Sigmoid colon (tissue), 7 donors: Measurements from ENCODE around the gene RAX2. TPM values are rescaled to one million over a fixed set of nuclear protein-coding genes. Genes with fewer than 3 reads are reported as not detected.

Experiments
- DNase-seq: peaks from one replicate; pipeline ENCODE4 v3.0.0-alpha.2; 2019
- H3K27ac ChIP-seq, 4 donors: fragments of 200-600 bp; sonication (generic); one replicate each; pipeline ENCODE4 v1.5.1; 2016 to 2019; ENCODE audit warnings: mild to moderate bottlenecking in 1 of 4
- H3K27me3 ChIP-seq, 3 donors: fragments of 200-600 bp; sonication (generic); one replicate each; pipeline ENCODE4 v1.5.1; 2019; ENCODE audit warnings: mild to moderate bottlenecking in 1 of 3
- H3K36me3 ChIP-seq, 4 donors: fragments of 200-600 bp; sonication (generic); one replicate each; pipeline ENCODE4 v1.5.1; 2016 to 2019
- H3K4me1 ChIP-seq, 4 donors: fragments of 200-600 bp; sonication (generic); one replicate each; pipeline ENCODE4 v1.5.1; 2017 to 2019
- H3K4me3 ChIP-seq, 4 donors: fragments of 200-600 bp; sonication (generic); one replicate each; pipeline ENCODE4 v1.5.1; 2017 to 2019; ENCODE audit warnings: mild to moderate bottlenecking in 2 of 4, moderate library complexity in 1 of 4
- H3K9me3 ChIP-seq, 4 donors: fragments of 200-600 bp in 3 of 4; sonication (generic) in 3 of 4; one replicate each; pipeline versions ENCODE4 v1.5.1 to v1.6.1; 2013 to 2019
- CTCF ChIP-seq, 4 experiments: fragments of 450-650 bp in 3 of 4; fragments of 200-600 bp in 1 of 4; IDR thresholded peaks; one replicate each; pipeline ENCODE4 v1.5.1; 2016 to 2019; ENCODE audit warnings: antibody characterized with exemption in 4 of 4, mild to moderate bottlenecking in 3 of 4, moderate library complexity in 2 of 4
- EP300 ChIP-seq, 4 donors: sonication (generic); formaldehyde crosslinking; IDR thresholded peaks; one replicate each; pipeline ENCODE4 v1.6.1; 2017; ENCODE audit warnings: antibody characterized with exemption in 4 of 4
- POLR2A ChIP-seq, 2 donors: fragments of 450-650 bp; IDR thresholded peaks; one replicate each; pipeline ENCODE4 v1.6.1; 2016; ENCODE audit warnings: antibody characterized with exemption in 2 of 2, mild to moderate bottlenecking in 2 of 2, moderate library complexity in 2 of 2
- POLR2AphosphoS5 ChIP-seq, 4 donors: sonication (generic); formaldehyde crosslinking; IDR thresholded peaks; one replicate each; pipeline ENCODE4 v1.6.1; 2017; ENCODE audit warnings: antibody characterized with exemption in 4 of 4
- WGBS, 2 donors: extraction: QIAGEN DNeasy Blood & Tissue Kit; methylation state at CpG; one replicate each; pipeline ENCODE4 v1.1.7; 2013; 5-methylcytosine and 5-hydroxymethylcytosine counted together
- intact Hi-C: fragments of 100-400 bp; cut with DNase I; formaldehyde crosslinking; loops from one replicate; pipeline ENCODE4 v1.15.1; 2023
- polyA plus RNA-seq, 3 donors: library from polyadenylated mRNA; stranded (reverse); fragments of 200-250 nt; gene quantifications; one replicate each; pipeline ENCODE4 v1.2.3, GENCODE V29; 2013
- total RNA-seq, 4 donors: library from RNA; depleted of rRNA; stranded (reverse); fragments of >200 nt; gene quantifications; one replicate each; pipeline ENCODE4 v1.1.0, GENCODE V29; 2016
- donor health status: healthy with polysubstance abuse.
- donor health status: Bipolar disorder and iron deficiency.
- donor health status: healthy.

RAX2 gene
- total and polyA plus RNA-seq, 7 donors: not detected

DNA sequence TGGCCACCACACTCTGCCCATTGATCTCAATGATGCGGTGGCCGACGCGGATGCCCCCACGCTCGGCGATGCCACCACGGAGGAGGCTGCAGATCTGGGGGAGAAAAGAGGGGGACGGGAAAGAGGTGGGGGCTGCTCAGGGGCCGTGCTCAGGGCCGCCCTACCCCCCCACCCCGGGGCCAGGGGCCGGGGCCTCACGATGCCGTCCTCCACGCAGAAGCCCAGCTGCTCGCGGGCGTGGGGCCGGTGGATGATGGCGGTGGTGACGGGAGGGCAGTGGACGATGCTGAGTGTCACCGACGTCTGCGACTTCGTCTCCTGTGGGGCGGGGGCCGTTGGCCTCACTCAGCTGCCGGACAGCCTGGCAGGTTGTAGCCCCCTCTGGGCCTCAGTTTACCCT lies 20.8 kb downstream of the RAX2 start:
- Histone ChIP-seq H3K36me3 (peaks cover 11 to 50% (median 30%) of the 10 kb centered on the region in 4 donors), H3K27ac (no peak overlapping the region), H3K27me3 (peaks cover 0 to 19% (median 0%) of the 10 kb centered on the region in 3 donors), H3K9me3 (no peaks in the 10 kb centered on the region), H3K4me1 (no peaks in the 10 kb centered on the region), H3K4me3 (no peak overlapping the region)
- intact Hi-C loops: no loop called here
- no peak for TF ChIP-seq POLR2A (IDR thresholded peaks at IDR 0.05)
- no peak for TF ChIP-seq POLR2AphosphoS5 (IDR thresholded peaks at IDR 0.05)
- TF ChIP-seq EP300 (IDR thresholded peaks at IDR 0.05): no peak
- no peak for TF ChIP-seq CTCF (IDR thresholded peaks at IDR 0.05)
- DNase-seq: no peak
- WGBS, 2 donors: 94 to 96% methylated on average over 30 of the region's 30 CpGs

DNA sequence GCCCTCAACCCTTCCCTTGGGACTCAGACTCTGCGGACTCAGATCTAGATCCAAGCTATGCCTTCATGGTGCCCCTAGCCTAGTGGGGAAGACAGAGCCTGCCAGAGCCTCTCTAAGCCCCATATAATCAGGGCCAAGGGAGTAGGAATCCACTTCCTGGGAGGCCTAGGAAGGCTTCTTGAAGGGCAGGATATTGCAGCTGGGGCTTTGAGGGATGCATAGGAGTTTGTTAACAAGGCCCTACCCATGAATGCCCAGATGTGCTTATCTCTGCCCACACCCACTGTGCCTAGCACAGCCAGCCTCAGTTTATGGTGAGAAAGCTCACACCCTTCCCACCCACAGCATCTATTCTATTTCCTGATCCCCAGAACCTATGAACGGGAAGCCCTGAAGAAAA lies 21.8 kb downstream of the RAX2 start:
- WGBS, 2 donors: 97 to 98% methylated on average over 2 of the region's 2 CpGs
- TF ChIP-seq CTCF (IDR thresholded peaks at IDR 0.05): no peak
- no peak for TF ChIP-seq POLR2A (IDR thresholded peaks at IDR 0.05)
- Histone ChIP-seq H3K27ac (no peak overlapping the region), H3K9me3 (no peaks in the 10 kb centered on the region), H3K27me3 (peaks cover 0 to 21% (median 0%) of the 10 kb centered on the region in 3 donors), H3K4me3 (no peak overlapping the region), H3K4me1 (no peaks in the 10 kb centered on the region), H3K36me3 (peaks cover 11 to 50% (median 30%) of the 10 kb centered on the region in 4 donors)
- intact Hi-C loops: no loop called here
- no peak for DNase-seq

GRCh38 chr19:3748965-3749364 lies 23.1 kb downstream of the RAX2 start:
- WGBS, 2 donors: 40 to 74% methylated on average over 8 of the region's 8 CpGs
- H3K27me3 ChIP-seq: peaks cover 0 to 21% (median 0%) of the 10 kb centered on the region in 3 donors
- H3K9me3 ChIP-seq: no peaks in the 10 kb centered on the region
- TF ChIP-seq CTCF (IDR thresholded peaks at IDR 0.05) (no peak), POLR2AphosphoS5 (IDR thresholded peaks at IDR 0.05) (no peak), POLR2A (IDR thresholded peaks at IDR 0.05) (no peak), EP300 (IDR thresholded peaks at IDR 0.05) (no peak)
- no peak for DNase-seq
- no peak overlapping the region for H3K4me3 ChIP-seq
- H3K36me3 ChIP-seq: peaks cover 11 to 46% (median 28%) of the 10 kb centered on the region in 4 donors
- no peak overlapping the region for H3K27ac ChIP-seq
- no peaks in the 10 kb centered on the region for H3K4me1 ChIP-seq
- intact Hi-C loops: no loop called here

DNA sequence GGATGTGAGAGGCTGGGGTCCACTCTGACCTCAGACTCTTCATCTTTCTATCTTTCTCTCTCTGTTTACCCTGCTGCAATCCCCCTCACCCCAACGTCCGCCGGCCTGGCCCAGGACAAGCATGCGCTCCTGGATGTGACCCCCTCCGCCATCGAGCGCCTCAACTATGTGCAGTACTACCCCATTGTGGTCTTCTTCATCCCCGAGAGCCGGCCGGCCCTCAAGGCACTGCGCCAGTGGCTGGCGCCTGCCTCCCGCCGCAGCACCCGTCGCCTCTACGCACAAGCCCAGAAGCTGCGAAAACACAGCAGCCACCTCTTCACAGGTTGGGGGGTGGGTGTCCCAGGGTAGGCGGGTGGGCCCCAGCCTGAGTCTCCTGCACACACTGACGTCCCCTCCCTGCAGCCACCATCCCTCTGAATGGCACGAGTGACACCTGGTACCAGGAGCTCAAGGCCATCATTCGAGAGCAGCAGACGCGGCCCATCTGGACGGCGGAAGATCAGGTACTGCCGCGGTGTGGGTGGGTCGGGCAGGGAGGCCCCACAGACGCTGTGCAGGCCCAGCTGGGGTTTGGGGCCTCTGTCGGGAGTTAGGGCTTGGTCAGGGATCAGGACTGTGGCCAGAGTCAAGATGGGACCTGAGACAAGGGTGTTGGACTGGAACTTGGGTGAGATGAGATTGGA lies 25.5 kb downstream of the RAX2 start:
- peaks cover 3 to 22% (median 15%) of the 10 kb centered on the region in 4 donors for H3K36me3 ChIP-seq
- WGBS, 2 donors: 77 to 89% methylated on average over 31 of the region's 31 CpGs
- intact Hi-C loops: no loop called here
- no peaks in the 10 kb centered on the region for H3K4me1 ChIP-seq
- H3K4me3 ChIP-seq: no peak overlapping the region
- no peak overlapping the region for H3K27ac ChIP-seq
- peaks cover 0 to 21% (median 0%) of the 10 kb centered on the region in 3 donors for H3K27me3 ChIP-seq
- TF ChIP-seq POLR2A (IDR thresholded peaks at IDR 0.05): no peak
- TF ChIP-seq EP300 (IDR thresholded peaks at IDR 0.05): no peak
- TF ChIP-seq CTCF (IDR thresholded peaks at IDR 0.05): no peak
- no peak for TF ChIP-seq POLR2AphosphoS5 (IDR thresholded peaks at IDR 0.05)
- H3K9me3 ChIP-seq: no peaks in the 10 kb centered on the region
- no peak for DNase-seq
